K562 (cell line): Measurements from ENCODE around the gene SEMA4G. TPM values are rescaled to one million over a fixed set of nuclear protein-coding genes. Genes with fewer than 3 reads are reported as not detected.

Source experiments
- CEBPG ChIP-seq, 3 experiments: fragments of 200-800 bp in 1 of 3; sonication (Bioruptor generic) in 1 of 3; sonication (generic) in 1 of 3; formaldehyde crosslinking in 1 of 3; IDR thresholded peaks in 2 of 3; conservative IDR thresholded peaks in 1 of 3; 2 replicates each; pipeline versions ENCODE4 v1.6.1 to v1.8.0; 2016 to 2022; ENCODE audit warnings: missing compliant biosample characterization in 2 of 3, missing genetic modification characterization in 2 of 3, mild to moderate bottlenecking in 1 of 3, missing genetic modification reagents in 1 of 3
- DMBX1 ChIP-seq: fragments of 250-450 bp; sonication (Bioruptor Pico); IDR thresholded peaks from 2 replicates; pipeline ENCODE4 v1.8.0; 2022; ENCODE audit warnings: inconsistent platforms, mild to moderate bottlenecking, moderate library complexity, borderline replicate concordance
- E2F6 ChIP-seq, 2 experiments: IDR thresholded peaks; 2 replicates each; pipeline ENCODE4 v1.6.1; 2011; ENCODE audit warnings: borderline replicate concordance in 1 of 2, control low read depth in 1 of 2, low read depth in 1 of 2, low read length in 1 of 2, mild to moderate bottlenecking in 1 of 2, mixed read lengths in 1 of 2, moderate library complexity in 1 of 2; ENCODE audit not compliant: insufficient read depth in 1 of 2, insufficient read length in 1 of 2, poor library complexity in 1 of 2, severe bottlenecking in 1 of 2; ENCODE audit errors: extremely low read depth in 1 of 2
- FOXA1 ChIP-seq: fragments of 450-650 bp; IDR thresholded peaks from 2 replicates; pipeline ENCODE4 v1.6.1; 2016; ENCODE audit warnings: mild to moderate bottlenecking, borderline replicate concordance
- HDAC1 ChIP-seq, 2 experiments: fragments of 450-650 bp; IDR thresholded peaks; 2 replicates each; pipeline ENCODE4 v1.6.1; 2016 to 2017; ENCODE audit warnings: inconsistent platforms in 1 of 2, mild to moderate bottlenecking in 1 of 2, moderate library complexity in 1 of 2
- ID3 ChIP-seq, 2 experiments: fragments of 250-450 bp in 1 of 2; fragments of 450-650 bp in 1 of 2; sonication (Bioruptor Pico) in 1 of 2; IDR thresholded peaks; 2 replicates each; pipeline versions ENCODE4 v1.6.1 to v1.8.0; 2016 to 2021; ENCODE audit warnings: mild to moderate bottlenecking in 2 of 2, moderate library complexity in 2 of 2, missing compliant biosample characterization in 1 of 2, missing genetic modification characterization in 1 of 2
- KDM1A ChIP-seq, 2 experiments: fragments of 450-650 bp; IDR thresholded peaks; 2 replicates each; pipeline ENCODE4 v1.6.1; 2016; ENCODE audit warnings: mild to moderate bottlenecking in 2 of 2
- MAX ChIP-seq: sonication (generic); formaldehyde crosslinking; IDR thresholded peaks from 2 replicates; pipeline ENCODE4 v1.9.0; 2022; ENCODE audit warnings: mild to moderate bottlenecking, missing genetic modification reagents
- MAZ ChIP-seq, 2 experiments: fragments of 450-650 bp in 1 of 2; sonication (generic) in 1 of 2; formaldehyde crosslinking; IDR thresholded peaks in 1 of 2; conservative IDR thresholded peaks in 1 of 2; 2 replicates each; pipeline versions ENCODE4 v1.4.0 to v1.5.0; 2020; ENCODE audit warnings: mild to moderate bottlenecking in 1 of 2, missing genetic modification reagents in 1 of 2
- MTA3 ChIP-seq: fragments of 450-650 bp; formaldehyde crosslinking; IDR thresholded peaks from 2 replicates; pipeline ENCODE4 v1.6.1; 2017; ENCODE audit warnings: mild to moderate bottlenecking, borderline replicate concordance
- NRF1 ChIP-seq, 2 experiments: fragments of 450-650 bp; IDR thresholded peaks in 1 of 2; conservative IDR thresholded peaks in 1 of 2; 2 replicates each; pipeline ENCODE4 v1.6.1; 2014; ENCODE audit warnings: mild to moderate bottlenecking in 2 of 2
- PCBP2 ChIP-seq: fragments of 200-400 bp; formaldehyde crosslinking; IDR thresholded peaks from 2 replicates; pipeline ENCODE4 v1.6.1; 2018; ENCODE audit warnings: low read length, low read depth, mild to moderate bottlenecking, moderate library complexity; ENCODE audit not compliant: poor library complexity, severe bottlenecking
- PTBP1 ChIP-seq: fragments of 200-400 bp; formaldehyde crosslinking; IDR thresholded peaks from 2 replicates; pipeline ENCODE4 v1.6.1; 2017; ENCODE audit warnings: low read depth, low read length
- SMARCC2 ChIP-seq: fragments of 450-650 bp; IDR thresholded peaks from 2 replicates; pipeline ENCODE4 v1.6.1; 2017; ENCODE audit warnings: antibody characterized with exemption, moderate library complexity, mild to moderate bottlenecking, low read depth
- SMARCE1 ChIP-seq: fragments of 450-650 bp; IDR thresholded peaks from 2 replicates; pipeline ENCODE4 v1.7.1; 2016; ENCODE audit warnings: mild to moderate bottlenecking
- TFAP4 ChIP-seq: sonication (generic); formaldehyde crosslinking; IDR thresholded peaks from 2 replicates; pipeline ENCODE4 v1.8.0; 2022; ENCODE audit warnings: missing genetic modification reagents, mild to moderate bottlenecking, moderate library complexity, borderline replicate concordance
- U2AF1 ChIP-seq: fragments of 200-400 bp; formaldehyde crosslinking; optimal IDR thresholded peaks from 2 replicates; pipeline ENCODE3; 2017; ENCODE audit warnings: mild to moderate bottlenecking, low read depth, low read length, moderate library complexity
- ZBTB7A ChIP-seq: IDR thresholded peaks from 2 replicates; pipeline ENCODE4 v1.6.1; 2011; ENCODE audit warnings: low read depth, mild to moderate bottlenecking, low read length, moderate library complexity, borderline replicate concordance; ENCODE audit not compliant: control insufficient read depth
- ZFX ChIP-seq: sonication (generic); formaldehyde crosslinking; IDR thresholded peaks from 2 replicates; pipeline ENCODE4 v1.8.0; 2022; ENCODE audit warnings: mild to moderate bottlenecking, missing genetic modification reagents, moderate library complexity
- ZNF140 ChIP-seq: fragments of 250-450 bp; sonication (Bioruptor Pico); IDR thresholded peaks from 2 replicates; pipeline ENCODE4 v1.8.0; 2021; ENCODE audit warnings: moderate library complexity, mild to moderate bottlenecking, inconsistent platforms
- ZNF143 ChIP-seq: sonication (generic); formaldehyde crosslinking; IDR thresholded peaks from 2 replicates; pipeline ENCODE4 v1.9.0; 2022; ENCODE audit warnings: mild to moderate bottlenecking, missing genetic modification reagents
- ZSCAN29 ChIP-seq: fragments of 450-650 bp; IDR thresholded peaks from 2 replicates; pipeline ENCODE4 v1.6.1; 2017
- polyA plus RNA-seq, 8 experiments: library from polyadenylated mRNA; depleted of rRNA in 4 of 8; stranded (reverse) in 5 of 8; unstranded in 3 of 8; fragments of >200 nt; fragmentation: Nextera tagmentation in 2 of 8; fragmentation: Illumina TruSeq in 1 of 8; extraction: Ambion mirVana in 2 of 8; extraction: Trizol in 1 of 8; gene quantifications; 2 replicates each; pipeline versions ENCODE4 v1.2.1 to v1.2.3, GENCODE V29; 2011 to 2014; ENCODE audit warnings: inconsistent platforms in 1 of 8, missing spikeins in 1 of 8
- total RNA-seq, 7 experiments: library from RNA; depleted of rRNA in 6 of 7; stranded (reverse); fragments of >200 nt in 6 of 7; fragmentation: Illumina TruSeq in 2 of 7; extraction: Trizol in 2 of 7; gene quantifications; 2 replicates each; pipeline versions ENCODE4 v1.2.1 to v1.2.3, GENCODE V29; 2011 to 2021; ENCODE audit warnings: low replicate concordance in 1 of 7

The SEMA4G gene
- total and polyA plus RNA-seq, 9 of the 15 experiments (the other 6 are each of a cell fraction or from before 2014, with no cell fraction given): 0.40 to 7.8 (median 1.8) TPM

GRCh38 chr10:100969187-100970075 lies at the start of gene SEMA4G (continued):
- TF ChIP-seq U2AF1: no peak
- TF ChIP-seq ZSCAN29: no peak
- TF ChIP-seq PTBP1: no peak
- peak in 1 of 2 experiments; percentile 68; a peak in 2 of 4 replicates for TF ChIP-seq MAZ (CRISPR knock-in tag; conservative IDR thresholded peaks at IDR 0.05 in 1 of 2, IDR thresholded peaks at IDR 0.05 in 1 of 2)
- TF ChIP-seq ZFX (CRISPR knock-in tag): peak; percentile 9; the same call in 1 of the 2 replicates
- TF ChIP-seq TFAP4 (CRISPR knock-in tag): peak; percentile 51; the same call in 1 of the 2 replicates
- TF ChIP-seq SMARCC2: no peak
- 0 out of 4 replicates have a peak, but pooled peaks of 1 of the 2 experiments have one; percentile 11 for TF ChIP-seq NRF1 (conservative IDR thresholded peaks at IDR 0.05 in 1 of 2, IDR thresholded peaks at IDR 0.05 in 1 of 2)
- TF ChIP-seq ID3 (CRISPR knock-in tag; IDR thresholded peaks at IDR 0.05): no peak
- no peak for TF ChIP-seq ID3 (tag; IDR thresholded peaks at IDR 0.05)
- peak; percentile 53; the same call in 1 of the 2 replicates for TF ChIP-seq MAX
- peak in 1 of 2 experiments; percentile 53; a peak in 1 of 4 replicates for TF ChIP-seq KDM1A (IDR thresholded peaks at IDR 0.05)
- TF ChIP-seq CEBPG (CRISPR knock-in tag; IDR thresholded peaks at IDR 0.05): no peak
- TF ChIP-seq CEBPG (tag; conservative IDR thresholded peaks at IDR 0.05 in 1 of 2, IDR thresholded peaks at IDR 0.05 in 1 of 2): no peak
- peak; percentile 21 to 60 for TF ChIP-seq E2F6 (IDR thresholded peaks at IDR 0.05; ENCODE audit: borderline replicate concordance in 1 of 2, extremely low read depth in 1 of 2, insufficient read depth in 1 of 2, insufficient read length in 1 of 2, low read depth in 1 of 2, low read length in 1 of 2, poor library complexity in 1 of 2, severe bottlenecking in 1 of 2)
- no peak for TF ChIP-seq PCBP2
- TF ChIP-seq FOXA1: no peak
- 0 out of 4 replicates have a peak, but pooled peaks of 1 of the 2 experiments have one; percentile 12 for TF ChIP-seq HDAC1 (IDR thresholded peaks at IDR 0.05)
- TF ChIP-seq SMARCE1: no peak
- no peak for TF ChIP-seq ZNF143
- TF ChIP-seq ZBTB7A: peak; percentile 89
- no peak for TF ChIP-seq DMBX1 (CRISPR knock-in tag)
- TF ChIP-seq MTA3: 0 out of 2 replicates have a peak, but pooled peaks have one; percentile 14
- TF ChIP-seq ZNF140 (CRISPR knock-in tag): no peak
